ENCODE data around the gene CA11. TPM values are rescaled to one million over a fixed set of nuclear protein-coding genes. Genes with fewer than 3 reads are reported as not detected.

CA11 gene
- total and polyA plus RNA-seq, 2 of the 8 experiments (the other 6 are each of a cell fraction or from before 2014, with no cell fraction given) = 51.7 to 71.4 TPM

DNA sequence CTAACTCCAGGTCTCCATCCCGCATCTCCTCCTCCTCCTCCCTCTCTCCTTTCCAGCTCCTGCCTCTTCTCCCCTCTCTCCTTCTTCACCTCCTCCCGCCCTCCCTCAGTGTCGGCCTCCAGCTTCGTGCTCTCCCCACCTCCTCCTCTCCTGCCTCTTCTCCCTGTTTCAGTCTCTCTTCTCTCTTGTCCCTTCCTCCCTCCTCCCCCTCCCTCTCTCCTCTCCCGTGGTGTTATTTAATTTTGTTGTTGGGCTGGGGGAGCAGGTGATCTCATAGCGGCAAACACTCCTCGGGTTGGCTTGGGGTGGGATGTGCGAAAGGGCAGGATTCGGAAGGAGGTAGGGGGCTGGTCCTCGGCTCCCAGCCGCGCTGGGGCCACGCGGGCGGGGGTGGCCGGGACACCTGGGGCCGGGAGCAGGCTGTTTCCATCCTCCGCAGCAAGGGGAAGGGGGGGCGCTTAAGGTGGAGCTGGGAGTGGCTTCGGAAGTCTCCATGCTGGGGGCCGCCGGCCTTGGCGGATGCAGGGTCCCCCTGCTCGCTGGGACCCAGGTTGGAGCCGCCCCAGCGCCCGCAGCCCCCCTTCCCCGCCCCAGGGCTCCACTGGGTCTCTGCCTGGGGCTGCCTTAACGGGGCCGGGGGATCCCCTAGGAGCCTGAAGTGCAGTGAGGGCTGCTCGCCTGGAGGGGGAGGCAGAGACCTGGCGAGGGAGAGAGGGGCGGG is at the start of gene CA11 (continued):
- TF ChIP-seq, protein P1, sequence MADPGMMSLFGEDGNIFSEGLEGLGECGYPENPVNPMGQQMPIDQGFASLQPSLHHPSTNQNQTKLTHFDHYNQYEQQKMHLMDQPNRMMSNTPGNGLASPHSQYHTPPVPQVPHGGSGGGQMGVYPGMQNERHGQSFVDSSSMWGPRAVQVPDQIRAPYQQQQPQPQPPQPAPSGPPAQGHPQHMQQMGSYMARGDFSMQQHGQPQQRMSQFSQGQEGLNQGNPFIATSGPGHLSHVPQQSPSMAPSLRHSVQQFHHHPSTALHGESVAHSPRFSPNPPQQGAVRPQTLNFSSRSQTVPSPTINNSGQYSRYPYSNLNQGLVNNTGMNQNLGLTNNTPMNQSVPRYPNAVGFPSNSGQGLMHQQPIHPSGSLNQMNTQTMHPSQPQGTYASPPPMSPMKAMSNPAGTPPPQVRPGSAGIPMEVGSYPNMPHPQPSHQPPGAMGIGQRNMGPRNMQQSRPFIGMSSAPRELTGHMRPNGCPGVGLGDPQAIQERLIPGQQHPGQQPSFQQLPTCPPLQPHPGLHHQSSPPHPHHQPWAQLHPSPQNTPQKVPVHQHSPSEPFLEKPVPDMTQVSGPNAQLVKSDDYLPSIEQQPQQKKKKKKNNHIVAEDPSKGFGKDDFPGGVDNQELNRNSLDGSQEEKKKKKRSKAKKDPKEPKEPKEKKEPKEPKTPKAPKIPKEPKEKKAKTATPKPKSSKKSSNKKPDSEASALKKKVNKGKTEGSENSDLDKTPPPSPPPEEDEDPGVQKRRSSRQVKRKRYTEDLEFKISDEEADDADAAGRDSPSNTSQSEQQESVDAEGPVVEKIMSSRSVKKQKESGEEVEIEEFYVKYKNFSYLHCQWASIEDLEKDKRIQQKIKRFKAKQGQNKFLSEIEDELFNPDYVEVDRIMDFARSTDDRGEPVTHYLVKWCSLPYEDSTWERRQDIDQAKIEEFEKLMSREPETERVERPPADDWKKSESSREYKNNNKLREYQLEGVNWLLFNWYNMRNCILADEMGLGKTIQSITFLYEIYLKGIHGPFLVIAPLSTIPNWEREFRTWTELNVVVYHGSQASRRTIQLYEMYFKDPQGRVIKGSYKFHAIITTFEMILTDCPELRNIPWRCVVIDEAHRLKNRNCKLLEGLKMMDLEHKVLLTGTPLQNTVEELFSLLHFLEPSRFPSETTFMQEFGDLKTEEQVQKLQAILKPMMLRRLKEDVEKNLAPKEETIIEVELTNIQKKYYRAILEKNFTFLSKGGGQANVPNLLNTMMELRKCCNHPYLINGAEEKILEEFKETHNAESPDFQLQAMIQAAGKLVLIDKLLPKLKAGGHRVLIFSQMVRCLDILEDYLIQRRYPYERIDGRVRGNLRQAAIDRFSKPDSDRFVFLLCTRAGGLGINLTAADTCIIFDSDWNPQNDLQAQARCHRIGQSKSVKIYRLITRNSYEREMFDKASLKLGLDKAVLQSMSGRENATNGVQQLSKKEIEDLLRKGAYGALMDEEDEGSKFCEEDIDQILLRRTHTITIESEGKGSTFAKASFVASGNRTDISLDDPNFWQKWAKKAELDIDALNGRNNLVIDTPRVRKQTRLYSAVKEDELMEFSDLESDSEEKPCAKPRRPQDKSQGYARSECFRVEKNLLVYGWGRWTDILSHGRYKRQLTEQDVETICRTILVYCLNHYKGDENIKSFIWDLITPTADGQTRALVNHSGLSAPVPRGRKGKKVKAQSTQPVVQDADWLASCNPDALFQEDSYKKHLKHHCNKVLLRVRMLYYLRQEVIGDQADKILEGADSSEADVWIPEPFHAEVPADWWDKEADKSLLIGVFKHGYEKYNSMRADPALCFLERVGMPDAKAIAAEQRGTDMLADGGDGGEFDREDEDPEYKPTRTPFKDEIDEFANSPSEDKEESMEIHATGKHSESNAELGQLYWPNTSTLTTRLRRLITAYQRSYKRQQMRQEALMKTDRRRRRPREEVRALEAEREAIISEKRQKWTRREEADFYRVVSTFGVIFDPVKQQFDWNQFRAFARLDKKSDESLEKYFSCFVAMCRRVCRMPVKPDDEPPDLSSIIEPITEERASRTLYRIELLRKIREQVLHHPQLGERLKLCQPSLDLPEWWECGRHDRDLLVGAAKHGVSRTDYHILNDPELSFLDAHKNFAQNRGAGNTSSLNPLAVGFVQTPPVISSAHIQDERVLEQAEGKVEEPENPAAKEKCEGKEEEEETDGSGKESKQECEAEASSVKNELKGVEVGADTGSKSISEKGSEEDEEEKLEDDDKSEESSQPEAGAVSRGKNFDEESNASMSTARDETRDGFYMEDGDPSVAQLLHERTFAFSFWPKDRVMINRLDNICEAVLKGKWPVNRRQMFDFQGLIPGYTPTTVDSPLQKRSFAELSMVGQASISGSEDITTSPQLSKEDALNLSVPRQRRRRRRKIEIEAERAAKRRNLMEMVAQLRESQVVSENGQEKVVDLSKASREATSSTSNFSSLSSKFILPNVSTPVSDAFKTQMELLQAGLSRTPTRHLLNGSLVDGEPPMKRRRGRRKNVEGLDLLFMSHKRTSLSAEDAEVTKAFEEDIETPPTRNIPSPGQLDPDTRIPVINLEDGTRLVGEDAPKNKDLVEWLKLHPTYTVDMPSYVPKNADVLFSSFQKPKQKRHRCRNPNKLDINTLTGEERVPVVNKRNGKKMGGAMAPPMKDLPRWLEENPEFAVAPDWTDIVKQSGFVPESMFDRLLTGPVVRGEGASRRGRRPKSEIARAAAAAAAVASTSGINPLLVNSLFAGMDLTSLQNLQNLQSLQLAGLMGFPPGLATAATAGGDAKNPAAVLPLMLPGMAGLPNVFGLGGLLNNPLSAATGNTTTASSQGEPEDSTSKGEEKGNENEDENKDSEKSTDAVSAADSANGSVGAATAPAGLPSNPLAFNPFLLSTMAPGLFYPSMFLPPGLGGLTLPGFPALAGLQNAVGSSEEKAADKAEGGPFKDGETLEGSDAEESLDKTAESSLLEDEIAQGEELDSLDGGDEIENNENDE (IDR thresholded peaks at IDR 0.05; ENCODE audit: insufficient replicate concordance, low read length) = no peak
- no peak for TF ChIP-seq CBX5 (IDR thresholded peaks at IDR 0.05; ENCODE audit: low read depth, low read length)
- peak; percentile 91 to 96 for TF ChIP-seq RAD21 (IDR thresholded peaks at IDR 0.05 in 1 of 2, conservative IDR thresholded peaks at IDR 0.05 in 1 of 2; ENCODE audit: low read depth in 2 of 2, low read length in 2 of 2)
- no peak for TF ChIP-seq CEBPB (IDR thresholded peaks at IDR 0.05; ENCODE audit: low read depth, low read length)
- no peak for TF ChIP-seq SIRT6 (IDR thresholded peaks at IDR 0.05; ENCODE audit: low read length)
- TF ChIP-seq PHF8 (conservative IDR thresholded peaks at IDR 0.05; ENCODE audit: low read depth, low read length) = peak; percentile 49; the same call in 1 of the 2 replicates
- TF ChIP-seq EGR1 (IDR thresholded peaks at IDR 0.05; ENCODE audit: borderline replicate concordance, low read depth, low read length) = 0 out of 2 replicates have a peak, but pooled peaks have one; percentile 5
- TF ChIP-seq, protein P2, sequence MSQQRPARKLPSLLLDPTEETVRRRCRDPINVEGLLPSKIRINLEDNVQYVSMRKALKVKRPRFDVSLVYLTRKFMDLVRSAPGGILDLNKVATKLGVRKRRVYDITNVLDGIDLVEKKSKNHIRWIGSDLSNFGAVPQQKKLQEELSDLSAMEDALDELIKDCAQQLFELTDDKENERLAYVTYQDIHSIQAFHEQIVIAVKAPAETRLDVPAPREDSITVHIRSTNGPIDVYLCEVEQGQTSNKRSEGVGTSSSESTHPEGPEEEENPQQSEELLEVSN (IDR thresholded peaks at IDR 0.05) = no peak
- no peak for TF ChIP-seq NANOG (IDR thresholded peaks at IDR 0.05; ENCODE audit: insufficient read depth, low read depth, low read length, poor library complexity, severe bottlenecking)

Measured in H1 (cell line).